AG04450 (cell line): Measurements from ENCODE around the gene PAMR1. TPM values are rescaled to one million over a fixed set of nuclear protein-coding genes. Genes with fewer than 3 reads are reported as not detected.

Source experiments
- CTCF ChIA-PET: fragments of 300-600, 350-600 bp; formaldehyde crosslinking; extraction: SDS; loops from one replicate; lab custom pipeline; 2022; ENCODE audit warnings: antibody characterized with exemption, inconsistent platforms; lab: Charles Lee
- POLR2A ChIA-PET: fragments of 350-600 bp; formaldehyde crosslinking; extraction: SDS; loops from one replicate; lab custom pipeline; 2021; ENCODE audit warnings: antibody characterized with exemption, inconsistent platforms; lab: Yijun Ruan, JAX
- DNase-seq: peaks from one replicate; pipeline ENCODE4 v3.0.0-alpha.2; 2011; ENCODE audit warnings: low read depth, low spot score
- H3K27ac ChIP-seq: one replicate; pipeline ENCODE4 v1.5.1; 2012; ENCODE audit warnings: low read depth, low read length, control low read depth
- H3K27me3 ChIP-seq: one replicate; pipeline ENCODE4 v1.6.0; 2012; ENCODE audit warnings: low read length; ENCODE audit not compliant: control insufficient read depth, insufficient read depth
- H3K4me3 ChIP-seq: 2 replicates; pipeline ENCODE4 v1.5.1; 2011; ENCODE audit warnings: mild to moderate bottlenecking, low read depth, low read length, control low read depth
- H3K9me3 ChIP-seq: 2 replicates; pipeline ENCODE4 v1.5.1; 2012; ENCODE audit warnings: low read length; ENCODE audit not compliant: control insufficient read depth, insufficient read depth
- CTCF ChIP-seq: IDR thresholded peaks from 2 replicates; pipeline ENCODE4 v1.5.1; 2011; ENCODE audit warnings: low read depth, low read length, control low read depth, inconsistent platforms
- polyA plus RNA-seq: library from polyadenylated mRNA; depleted of rRNA; stranded (reverse); fragments of >200 nt; gene quantifications from 2 replicates; pipeline ENCODE4 v1.2.3, GENCODE V29; 2011

Gene PAMR1
- polyA plus RNA-seq, 1 experiment = 215 TPM

DNA sequence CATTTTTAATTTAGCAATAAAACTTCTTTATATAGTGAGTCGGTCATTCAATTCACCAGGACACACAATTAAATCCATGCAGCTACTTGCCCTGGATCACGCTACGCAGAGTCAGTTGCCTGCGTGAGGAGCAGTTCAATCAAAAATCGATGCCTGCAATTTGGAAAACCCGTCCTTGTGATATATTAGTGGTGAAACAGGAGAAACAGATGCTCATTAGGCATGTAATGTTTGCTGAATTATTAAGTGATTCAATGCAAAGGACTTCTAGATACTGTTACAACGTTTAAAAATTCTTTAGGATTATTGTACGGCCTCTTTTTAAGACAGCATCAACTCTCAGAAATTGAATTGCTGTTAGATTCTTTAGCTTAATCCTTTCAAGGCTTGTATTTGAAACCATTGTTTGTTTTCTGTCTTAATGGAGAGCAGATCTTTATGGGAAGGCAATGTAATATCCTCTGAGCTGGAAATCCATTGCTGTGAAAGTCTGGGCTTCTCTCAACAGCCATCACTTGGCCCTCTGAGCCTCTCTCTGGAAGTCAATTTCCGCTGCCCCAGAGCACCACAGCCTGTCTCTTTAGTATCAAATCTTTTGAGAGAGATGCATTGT lies 20.1 kb upstream of the PAMR1 start:
- POLR2A ChIA-PET = no interaction called here
- H3K9me3 ChIP-seq = no peaks in the 10 kb centered on the region
- CTCF ChIA-PET = interaction anchor here (1.1 to 1.4 kb wide), 2 partner anchors 58 to 60 kb away, joined by 3 to 4 read pairs; no protein-coding TSS in a partner anchor
- no peaks in the 10 kb centered on the region for H3K27me3 ChIP-seq
- H3K4me3 ChIP-seq = no peak overlapping the region
- no peak for TF ChIP-seq CTCF
- no peak overlapping the region for H3K27ac ChIP-seq
- DNase-seq = no peak

GRCh38 chr11:35543481-35543880 lies 18.1 kb upstream of the PAMR1 start:
- Histone ChIP-seq H3K4me3 (no peak overlapping the region), H3K27me3 (no peaks in the 10 kb centered on the region), H3K9me3 (no peaks in the 10 kb centered on the region), H3K27ac (no peak overlapping the region)
- DNase-seq = no peak
- CTCF ChIA-PET = no interaction called here
- POLR2A ChIA-PET = no interaction called here
- no peak for TF ChIP-seq CTCF

- Histone ChIP-seq H3K4me3 (no peak overlapping the region), H3K27ac (peak overlapping the region; percentile 87), H3K27me3 (no peaks in the 10 kb centered on the region), H3K9me3 (no peaks in the 10 kb centered on the region)
- ChIA-PET POLR2A (interaction anchor here (0.9 kb wide), 1 partner anchor 12 kb away, joined by 3 read pairs; no protein-coding TSS in a partner anchor), CTCF (no interaction called here)
- no peak for TF ChIP-seq CTCF
- DNase-seq = no peak
Measured at GRCh38 chr11:35541621-35542375, 16.4 kb upstream of the PAMR1 start.

- no peak for DNase-seq
- H3K27ac ChIP-seq = peak overlapping the region; percentile 77
- H3K9me3 ChIP-seq = no peaks in the 10 kb centered on the region
- no peak for TF ChIP-seq CTCF
- no peak overlapping the region for H3K4me3 ChIP-seq
- CTCF ChIA-PET = no interaction called here
- H3K27me3 ChIP-seq = no peaks in the 10 kb centered on the region
- POLR2A ChIA-PET = interaction anchor here (0.9 to 1.5 kb wide), 4 partner anchors 9 to 15 kb away, joined by 3 to 9 read pairs (median 4); partner anchors contain the start of gene PAMR1
Measured at GRCh38 chr11:35540526-35540925, 15.1 kb upstream of the PAMR1 start.

DNA sequence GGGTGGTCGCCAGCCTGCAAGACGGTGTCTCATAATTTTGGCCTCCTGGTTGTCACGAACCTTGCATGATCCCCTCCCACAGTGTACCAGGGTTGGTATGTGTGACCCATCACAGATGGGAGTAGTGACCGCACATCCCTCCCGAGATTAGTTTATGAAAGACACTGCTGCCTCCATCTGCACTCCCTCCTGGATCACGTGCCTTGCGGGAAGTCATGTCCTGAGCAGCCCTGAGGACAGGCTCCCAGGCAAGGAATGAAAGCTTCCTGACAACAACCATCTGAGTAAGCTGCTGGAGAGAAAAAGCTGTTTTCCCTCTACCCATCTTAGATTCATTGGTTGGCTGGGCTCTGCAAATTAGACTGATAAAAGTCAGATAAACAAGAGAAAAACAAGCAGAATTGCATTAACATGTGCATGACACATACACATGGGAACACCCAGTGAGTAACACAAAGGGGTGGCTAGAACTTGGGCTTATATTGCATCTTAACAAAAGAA lies 14.4 kb upstream of the PAMR1 start:
- Histone ChIP-seq H3K4me3 (no peak overlapping the region), H3K27ac (peak overlapping the region; percentile 77), H3K9me3 (no peaks in the 10 kb centered on the region), H3K27me3 (no peaks in the 10 kb centered on the region)
- TF ChIP-seq CTCF = no peak
- CTCF ChIA-PET = no interaction called here
- DNase-seq = no peak
- POLR2A ChIA-PET = interaction anchor here (0.9 to 1.5 kb wide), 4 partner anchors 10 to 14 kb away, joined by 3 to 9 read pairs (median 4); partner anchors contain the start of gene PAMR1
